C4-2B (cell line): Measurements from ENCODE around the gene GOLM1.

ENCODE experiments used
- CTCF ChIP-seq: fragments of 450-650 bp; conservative IDR thresholded peaks from 2 replicates; pipeline ENCODE4 v1.5.1; 2017; ENCODE audit warnings: mild to moderate bottlenecking
- ZFX ChIP-seq: fragments of 450-650 bp; IDR thresholded peaks from 2 replicates; pipeline ENCODE4 v1.6.1; 2017

GRCh38 chr9:86072394-86072877, 26.9 kb downstream of the GOLM1 start:
- TF ChIP-seq CTCF (no peak), ZFX (no peak)
